HG03439 (cell line): ENCODE results near the gene SLC35F4.
"Not testable (repeated sequence)": the region's sequence is repeated elsewhere in the genome, so short reads cannot be mapped to it uniquely, and the experiment has no call there.

Experiments used
- ATAC-seq: cut with Tn5 transposase; IDR thresholded peaks from one replicate; pipeline ENCODE4 v1.9.1; 2021; ENCODE audit warnings: mild to moderate bottlenecking, moderate library complexity; ENCODE audit not compliant: unreplicated experiment

Gene SLC35F4

GRCh38 chr14:57811998-57812546, 53.8 kb downstream of the SLC35F4 start:
- ATAC-seq = no peak

- no peak for ATAC-seq
Measured at GRCh38 chr14:57809808-57810207, 56.1 kb downstream of the SLC35F4 start.

GRCh38 chr14:57797160-57797559, 68.7 kb downstream of the SLC35F4 start:
- no peak for ATAC-seq

GRCh38 chr14:57796556-57796955, 69.3 kb downstream of the SLC35F4 start:
- ATAC-seq = no peak

- ATAC-seq = no peak
Measured at GRCh38 chr14:57785058-57785457, 80.8 kb downstream of the SLC35F4 start.

GRCh38 chr14:57771801-57772200, 94.1 kb downstream of the SLC35F4 start:
- no peak for ATAC-seq

- ATAC-seq = no peak
Measured at GRCh38 chr14:57769863-57770523, 95.9 kb downstream of the SLC35F4 start.

GRCh38 chr14:57761800-57762199, 104.1 kb downstream of the SLC35F4 start:
- no peak for ATAC-seq

- ATAC-seq = no peak
Measured at GRCh38 chr14:57760896-57761295, 105.0 kb downstream of the SLC35F4 start.

- no peak for ATAC-seq
Measured at GRCh38 chr14:57755018-57755521, 110.8 kb downstream of the SLC35F4 start.

GRCh38 chr14:57754527-57754926, 111.4 kb downstream of the SLC35F4 start:
- ATAC-seq = no peak

GRCh38 chr14:57753821-57754220, 112.1 kb downstream of the SLC35F4 start:
- no peak for ATAC-seq

GRCh38 chr14:57752142-57752695, 113.7 kb downstream of the SLC35F4 start:
- not testable (repeated sequence) for ATAC-seq

- ATAC-seq = no peak
Measured at GRCh38 chr14:57751400-57751799, 114.5 kb downstream of the SLC35F4 start.

- no peak for ATAC-seq
Measured at GRCh38 chr14:57749267-57749666, 116.6 kb downstream of the SLC35F4 start.

GRCh38 chr14:57748279-57748678, 117.6 kb downstream of the SLC35F4 start:
- no peak for ATAC-seq

- no peak for ATAC-seq
Measured at GRCh38 chr14:57747036-57747435, 118.9 kb downstream of the SLC35F4 start.

GRCh38 chr14:57746563-57746962, 119.3 kb downstream of the SLC35F4 start:
- no peak for ATAC-seq

GRCh38 chr14:57739516-57739915, 126.4 kb downstream of the SLC35F4 start:
- ATAC-seq = no peak

GRCh38 chr14:57737598-57737997, 128.3 kb downstream of the SLC35F4 start:
- no peak for ATAC-seq

GRCh38 chr14:57736391-57736790, 129.5 kb downstream of the SLC35F4 start:
- ATAC-seq = no peak

GRCh38 chr14:57735276-57735675, 130.6 kb downstream of the SLC35F4 start:
- no peak for ATAC-seq
